Endothelial cell (in vitro differentiated cells): Measurements from ENCODE around the gene FBF1. TPM values are rescaled to one million over a fixed set of nuclear protein-coding genes. Genes with fewer than 3 reads are reported as not detected.

Experiments
- DNase-seq: peaks from one replicate; pipeline ENCODE4 v3.0.0; 2021; ENCODE audit warnings: low spot score
- H3K27ac Mint-ChIP-seq: one replicate; pipeline ENCODE4 v1.8.0; 2021; ENCODE audit warnings: mixed read lengths, inconsistent platforms; ENCODE audit not compliant: unreplicated experiment
- H3K27me3 Mint-ChIP-seq: one replicate; pipeline ENCODE4 v1.8.0; 2021; ENCODE audit warnings: mild to moderate bottlenecking, moderate library complexity, mixed read lengths, inconsistent platforms; ENCODE audit not compliant: unreplicated experiment
- H3K36me3 Mint-ChIP-seq: one replicate; pipeline ENCODE4 v1.8.0; 2021; ENCODE audit warnings: mild to moderate bottlenecking, low read depth, mixed read lengths, inconsistent platforms; ENCODE audit not compliant: unreplicated experiment
- H3K4me1 Mint-ChIP-seq: one replicate; pipeline ENCODE4 v1.8.0; 2021; ENCODE audit warnings: mild to moderate bottlenecking, mixed read lengths, inconsistent platforms; ENCODE audit not compliant: unreplicated experiment
- H3K4me3 Mint-ChIP-seq: one replicate; pipeline ENCODE4 v1.8.0; 2021; ENCODE audit warnings: mild to moderate bottlenecking, mixed read lengths, inconsistent platforms; ENCODE audit not compliant: unreplicated experiment
- H3K9me3 Mint-ChIP-seq: one replicate; pipeline ENCODE4 v1.8.0; 2021; ENCODE audit warnings: mixed read lengths, inconsistent platforms; ENCODE audit not compliant: unreplicated experiment
- CTCF ChIP-seq: fragments of 200-600 bp; sonication (generic); IDR thresholded peaks from one replicate; pipeline ENCODE4 v1.5.0; 2021; ENCODE audit warnings: antibody characterized with exemption; ENCODE audit not compliant: unreplicated experiment
- total RNA-seq: library from RNA; stranded (reverse); fragmentation: NEBNext Ultra II Directional; extraction: Animal tissue kit (Norgen Biotek cat#: 25700); gene quantifications from one replicate; pipeline ENCODE4 v1.2.1, GENCODE V29; 2021; ENCODE audit not compliant: unreplicated experiment

Gene FBF1
- total RNA-seq, 1 donor from 2014 or later = 7.8 TPM

DNA sequence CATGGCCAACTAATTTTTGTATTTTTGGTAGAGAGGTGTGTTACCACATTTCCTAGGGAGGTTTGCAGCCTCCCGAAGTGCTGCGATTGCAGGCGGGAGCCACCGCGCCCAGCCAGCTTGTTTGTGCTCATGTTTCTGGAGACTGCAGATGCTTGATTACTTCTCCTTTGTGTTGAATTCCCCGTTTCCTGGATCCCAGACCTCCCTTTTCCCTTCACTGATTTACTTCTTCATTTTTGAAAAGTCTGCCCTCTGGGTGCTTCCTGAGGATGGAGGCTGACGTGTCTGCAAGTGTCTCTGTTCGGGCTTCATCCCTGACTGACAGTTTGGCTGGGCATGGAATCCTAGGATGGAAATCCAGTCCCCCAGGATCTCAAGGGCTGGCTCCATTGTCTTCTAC, 55.4 kb downstream of the FBF1 start:
- H3K4me1 Mint-ChIP-seq = peaks cover 7% of the 10 kb centered on the region

GRCh38 chr17:75881678-75882454, 59.0 kb downstream of the FBF1 start:
- peaks cover 4% of the 10 kb centered on the region for H3K36me3 Mint-ChIP-seq
- no peak for DNase-seq
- H3K4me3 Mint-ChIP-seq = no peak overlapping the region
- peaks cover 13% of the 10 kb centered on the region for H3K4me1 Mint-ChIP-seq
- H3K27ac Mint-ChIP-seq = no peak overlapping the region
- H3K9me3 Mint-ChIP-seq = no peaks in the 10 kb centered on the region
- TF ChIP-seq CTCF = no peak
- peaks cover 9% of the 10 kb centered on the region for H3K27me3 Mint-ChIP-seq

More for the DNA sequence above, 55.4 kb downstream of the FBF1 start:
- Mint-ChIP-seq H3K9me3 (no peaks in the 10 kb centered on the region), H3K27ac (no peak overlapping the region), H3K4me3 (no peak overlapping the region), H3K27me3 (peaks cover 1% of the 10 kb centered on the region), H3K36me3 (peaks cover 8% of the 10 kb centered on the region)
- no peak for TF ChIP-seq CTCF
- DNase-seq = no peak

GRCh38 chr17:75880266-75880665, 60.6 kb downstream of the FBF1 start:
- no peak overlapping the region for H3K4me3 Mint-ChIP-seq
- TF ChIP-seq CTCF = no peak
- no peak overlapping the region for H3K27ac Mint-ChIP-seq
- H3K9me3 Mint-ChIP-seq = no peaks in the 10 kb centered on the region
- peaks cover 15% of the 10 kb centered on the region for H3K27me3 Mint-ChIP-seq
- DNase-seq = no peak
- H3K4me1 Mint-ChIP-seq = peaks cover 11% of the 10 kb centered on the region
- no peaks in the 10 kb centered on the region for H3K36me3 Mint-ChIP-seq

DNA sequence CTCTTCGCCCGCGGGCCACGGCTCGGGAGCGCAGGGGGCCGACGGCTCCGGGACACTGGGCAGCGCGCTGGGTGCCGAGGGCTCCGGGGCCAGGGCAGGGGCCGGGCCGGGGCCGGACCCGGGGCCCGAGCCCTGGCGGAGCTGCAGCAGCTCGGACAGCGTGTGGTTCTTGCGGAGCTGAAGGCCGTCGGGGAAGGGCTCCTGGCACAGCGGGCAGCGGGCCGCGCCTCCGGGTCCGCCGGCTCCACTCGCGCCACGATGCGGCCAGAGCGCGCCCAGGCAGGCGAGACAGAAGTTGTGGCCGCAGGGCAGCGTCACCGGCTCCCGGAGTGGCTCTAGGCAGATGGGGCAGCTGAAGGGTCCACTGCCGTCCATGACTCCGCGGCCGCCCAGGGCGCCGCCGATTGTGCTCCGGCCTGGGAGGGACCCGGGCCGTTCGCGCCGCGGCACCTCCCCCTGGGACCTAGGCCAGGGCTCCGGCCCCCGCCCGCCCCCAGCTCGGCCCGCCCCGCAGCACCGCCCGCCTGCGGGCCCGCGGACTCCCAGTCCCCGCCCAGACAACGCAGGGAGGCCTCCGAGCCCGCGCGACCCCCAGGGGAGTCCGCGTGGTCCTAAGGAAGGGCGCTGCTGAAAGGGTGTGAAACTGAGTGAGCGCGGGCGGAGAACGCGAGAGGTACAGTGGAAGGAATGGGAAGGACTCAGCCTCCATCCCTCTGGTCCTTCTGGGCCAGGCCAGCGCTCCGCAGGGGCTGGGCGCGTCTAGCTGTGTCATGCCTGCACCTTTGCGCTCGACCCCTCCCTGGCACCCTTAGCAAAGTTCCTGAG, 62.5 kb downstream of the FBF1 start, which contains the start of gene TRIM47:
TRIM47 (minus strand) TSS at position 408 of the 825 bp plus-strand sequence; CDS start at position 375, 33 bp downstream.
- H3K27ac Mint-ChIP-seq = no peak within 1 kb of the TSS
- no peaks in the 10 kb centered on the region for H3K36me3 Mint-ChIP-seq
- peaks cover 11% of the 10 kb centered on the region for H3K4me1 Mint-ChIP-seq
- H3K9me3 Mint-ChIP-seq = no peaks in the 10 kb centered on the region
- DNase-seq = peak; percentile 37
- peak; percentile 1 for TF ChIP-seq CTCF
- H3K4me3 Mint-ChIP-seq = peak within 1 kb of the TSS; percentile 79
- peaks cover 15% of the 10 kb centered on the region for H3K27me3 Mint-ChIP-seq

- H3K27me3 Mint-ChIP-seq = peaks cover 15% of the 10 kb centered on the region
- H3K36me3 Mint-ChIP-seq = no peaks in the 10 kb centered on the region
- DNase-seq = peak; percentile 68
- H3K9me3 Mint-ChIP-seq = no peaks in the 10 kb centered on the region
- TF ChIP-seq CTCF = peak; percentile 55
- H3K27ac Mint-ChIP-seq = no peak overlapping the region
- H3K4me1 Mint-ChIP-seq = peaks cover 11% of the 10 kb centered on the region
- H3K4me3 Mint-ChIP-seq = peak overlapping the region; percentile 59
Observed at GRCh38 chr17:75877752-75878173, 63.1 kb downstream of the FBF1 start.
